Measurements from ENCODE around the gene BTN2A1. TPM values are rescaled to one million over a fixed set of nuclear protein-coding genes. Genes with fewer than 3 reads are reported as not detected.
A peak's percentile ranks its signal among the peaks of the same experiment; 100 is the strongest.

The BTN2A1 gene
- total RNA-seq, 3 donors from 2014 or later = 26.1 to 37.7 (median 29.1) TPM

DNA sequence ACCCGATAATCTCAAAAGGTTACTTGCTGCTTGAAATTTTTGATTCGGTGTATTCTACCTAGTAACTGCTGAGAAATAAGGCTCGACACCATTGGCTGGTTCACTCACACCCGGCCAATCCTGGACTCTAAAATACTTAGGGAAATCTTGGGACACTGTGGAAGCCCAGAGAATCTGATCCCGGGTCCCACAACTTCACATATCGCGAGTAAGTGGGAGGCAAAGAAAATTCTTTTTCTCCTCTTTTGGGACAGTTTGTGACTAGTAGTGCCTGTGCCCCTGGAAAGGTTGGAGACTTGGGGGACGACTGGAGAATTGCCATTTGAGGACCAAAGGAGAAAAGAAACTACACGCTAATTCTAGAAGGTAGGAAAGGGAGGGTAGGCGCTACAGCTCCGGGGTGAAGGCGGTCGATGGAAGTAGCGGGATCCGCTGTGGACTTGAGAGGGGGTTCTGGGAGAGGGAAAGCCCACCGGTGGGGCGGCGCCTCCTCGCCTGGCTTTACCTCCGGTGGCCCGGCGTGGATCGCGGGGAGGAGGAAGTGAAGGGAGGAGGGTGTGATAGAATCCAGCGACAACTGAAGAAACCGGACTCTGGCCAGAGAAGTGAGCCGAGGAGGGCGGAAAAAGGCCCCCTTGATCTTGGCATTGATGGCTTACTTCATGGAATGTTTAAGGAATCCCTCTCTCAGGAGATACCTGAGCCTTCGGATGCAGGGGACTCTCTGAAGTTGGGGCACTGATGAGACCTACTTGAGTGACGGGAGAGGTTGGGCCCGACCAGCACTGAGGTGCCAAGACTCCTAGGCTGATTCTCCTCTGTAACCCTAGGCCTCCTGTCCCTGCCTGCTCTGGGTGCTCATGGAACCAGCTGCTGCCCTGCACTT lies 36.3 kb upstream of the BTN2A1 start:
- TF ChIP-seq CTCF (IDR thresholded peaks at IDR 0.05) = no peak
- Histone ChIP-seq H3K9me3 (no peaks in the 10 kb centered on the region), H3K4me1 (ENCODE audit: low read depth) (peaks cover 5% of the 10 kb centered on the region), H3K4me3 (peak overlapping the region; percentile 48), H3K36me3 (ENCODE audit: low read depth) (no peaks in the 10 kb centered on the region)
- DNase-seq (peak; percentile 67 to 81 (median 67)), ATAC-seq (peak; percentile 98)
- intact Hi-C loops (cut with DNase I, micrococcal nuclease) = no loop called here

DNA sequence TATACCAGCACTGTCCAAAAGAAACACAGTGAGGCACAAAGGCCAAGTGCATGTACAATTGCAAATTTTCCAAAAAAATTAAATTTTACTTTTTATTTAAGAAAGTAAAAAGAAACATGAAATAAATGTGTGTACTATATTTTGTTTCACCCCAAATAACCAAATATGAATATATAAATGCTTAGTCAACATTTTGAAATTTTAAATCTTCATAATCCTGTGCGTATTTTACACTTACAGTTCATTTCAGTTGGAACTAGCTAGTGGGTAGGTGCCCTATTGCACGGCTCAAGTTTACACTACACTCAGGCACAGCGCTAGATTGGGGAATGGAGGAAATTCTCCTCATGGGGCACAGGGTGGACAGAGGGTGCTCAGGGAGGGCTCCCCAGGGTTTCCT lies 35.4 kb upstream of the BTN2A1 start:
- Histone ChIP-seq H3K4me3 (no peak overlapping the region), H3K9me3 (no peaks in the 10 kb centered on the region), H3K36me3 (ENCODE audit: low read depth) (no peaks in the 10 kb centered on the region), H3K4me1 (ENCODE audit: low read depth) (peaks cover 5% of the 10 kb centered on the region)
- DNase-seq = no peak
- no peak for TF ChIP-seq CTCF (IDR thresholded peaks at IDR 0.05)
- no peak for ATAC-seq
- intact Hi-C loops (cut with DNase I, micrococcal nuclease) = no loop called here

DNA sequence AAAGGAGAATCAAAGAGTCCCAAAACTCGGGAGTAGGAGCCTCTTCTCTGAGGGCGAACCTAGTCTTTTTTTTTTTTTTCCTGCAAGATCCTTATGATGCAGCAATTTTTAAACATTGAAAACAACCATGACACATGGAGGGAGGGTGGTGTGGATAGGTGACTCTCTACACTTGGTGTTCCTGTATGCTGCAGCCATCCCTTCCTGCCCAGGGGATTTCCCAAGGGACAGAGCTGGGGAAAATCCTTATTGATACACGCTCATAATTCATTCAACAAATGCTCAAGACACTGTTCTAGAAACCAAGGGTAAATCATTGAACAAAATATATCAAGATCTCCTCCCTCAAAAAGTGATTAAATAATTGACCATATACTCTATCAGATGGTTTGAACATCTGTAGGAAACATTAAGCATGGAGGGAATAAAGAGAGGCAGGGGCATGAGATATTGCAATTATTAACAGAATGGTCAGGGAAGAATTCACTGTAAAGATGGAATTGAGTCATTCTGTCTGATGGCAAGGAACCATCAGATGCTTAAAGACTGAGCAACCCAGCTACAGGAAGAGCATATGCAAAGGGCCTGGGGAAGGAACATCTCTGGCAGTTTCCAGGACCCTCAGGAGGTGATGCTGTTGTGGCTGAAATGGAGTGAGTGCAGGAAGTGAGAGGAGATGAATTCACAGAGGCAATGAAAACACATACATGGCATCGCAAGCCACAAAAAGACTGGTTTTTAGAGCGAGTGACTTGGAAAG lies 30.9 kb upstream of the BTN2A1 start:
- H3K4me3 ChIP-seq = no peak overlapping the region
- H3K36me3 ChIP-seq (ENCODE audit: low read depth) = no peaks in the 10 kb centered on the region
- intact Hi-C loops (cut with DNase I, micrococcal nuclease) = no loop called here
- H3K4me1 ChIP-seq (ENCODE audit: low read depth) = no peaks in the 10 kb centered on the region
- ATAC-seq (no peak), DNase-seq (no peak)
- no peak for TF ChIP-seq CTCF (IDR thresholded peaks at IDR 0.05)
- no peaks in the 10 kb centered on the region for H3K9me3 ChIP-seq

GRCh38 chr6:26427451-26427809 lies 30.3 kb upstream of the BTN2A1 start:
- H3K9me3 ChIP-seq = no peaks in the 10 kb centered on the region
- TF ChIP-seq CTCF (IDR thresholded peaks at IDR 0.05) = no peak
- ATAC-seq (no peak), DNase-seq (no peak)
- H3K36me3 ChIP-seq (ENCODE audit: low read depth) = no peaks in the 10 kb centered on the region
- H3K4me1 ChIP-seq (ENCODE audit: low read depth) = no peaks in the 10 kb centered on the region
- intact Hi-C loops (cut with DNase I, micrococcal nuclease) = no loop called here
- H3K4me3 ChIP-seq = no peak overlapping the region

GRCh38 chr6:26428206-26428605 lies 29.5 kb upstream of the BTN2A1 start:
- H3K9me3 ChIP-seq = no peaks in the 10 kb centered on the region
- no peaks in the 10 kb centered on the region for H3K36me3 ChIP-seq (ENCODE audit: low read depth)
- no peaks in the 10 kb centered on the region for H3K4me1 ChIP-seq (ENCODE audit: low read depth)
- DNase-seq = no peak
- no peak for TF ChIP-seq CTCF (IDR thresholded peaks at IDR 0.05)
- intact Hi-C loops (cut with DNase I, micrococcal nuclease) = no loop called here
- ATAC-seq = no peak
- no peak overlapping the region for H3K4me3 ChIP-seq
